GM11168 (cell line): ENCODE measurements around the gene NRCAM.

Experiments
- in situ Hi-C: fragments of 300-500 bp; cut with MboI; formaldehyde crosslinking; loops from one replicate; pipeline ENCODE4 v1.12.0; 2022; ENCODE audit warnings: low sequenced_read_pairs; ENCODE audit not compliant: unreplicated experiment

The NRCAM gene

GRCh38 chr7:108430664-108431063, 25.6 kb downstream of the NRCAM start:
- in situ Hi-C loops: no loop called here

- in situ Hi-C loops: no loop called here
These were observed 28.5 kb downstream of the NRCAM start for GRCh38 chr7:108427766-108428165.

- in situ Hi-C loops: no loop called here
These were observed 30.4 kb downstream of the NRCAM start for GRCh38 chr7:108425714-108426275.

GRCh38 chr7:108424013-108424412, 32.2 kb downstream of the NRCAM start:
- in situ Hi-C loops: no loop called here

GRCh38 chr7:108423089-108423989, 32.9 kb downstream of the NRCAM start:
- in situ Hi-C loops: no loop called here

GRCh38 chr7:108421720-108422331, 34.4 kb downstream of the NRCAM start:
- in situ Hi-C loops: no loop called here

- in situ Hi-C loops: no loop called here
These were observed 36.0 kb downstream of the NRCAM start for GRCh38 chr7:108419961-108420908.

- in situ Hi-C loops: no loop called here
These were observed 37.3 kb downstream of the NRCAM start for GRCh38 chr7:108418946-108419345.

- in situ Hi-C loops: no loop called here
These were observed 38.3 kb downstream of the NRCAM start for GRCh38 chr7:108417926-108418325.

- in situ Hi-C loops: no loop called here
These were observed 39.1 kb downstream of the NRCAM start for GRCh38 chr7:108417144-108417543.

GRCh38 chr7:108415821-108416536, 40.3 kb downstream of the NRCAM start:
- in situ Hi-C loops: no loop called here

GRCh38 chr7:108415084-108415483, 41.2 kb downstream of the NRCAM start:
- in situ Hi-C loops: no loop called here

GRCh38 chr7:108413782-108414492, 42.3 kb downstream of the NRCAM start:
- in situ Hi-C loops: no loop called here

GRCh38 chr7:108413337-108413736, 42.9 kb downstream of the NRCAM start:
- in situ Hi-C loops: no loop called here

- in situ Hi-C loops: no loop called here
These were observed 47.1 kb downstream of the NRCAM start for GRCh38 chr7:108409146-108409545.

GRCh38 chr7:108408296-108408991, 47.8 kb downstream of the NRCAM start:
- in situ Hi-C loops: no loop called here

- in situ Hi-C loops: no loop called here
These were observed 48.6 kb downstream of the NRCAM start for GRCh38 chr7:108407676-108408075.

GRCh38 chr7:108406222-108406890, 49.9 kb downstream of the NRCAM start:
- in situ Hi-C loops: no loop called here
